Cerebellar cortex (tissue), 1 donor: ENCODE measurements around the gene JAML.
A peak's percentile ranks its signal among the peaks of the same experiment; 100 is the strongest.

ENCODE experiments used
- DNase-seq: peaks from one replicate; pipeline ENCODE4 v3.0.0-alpha.2; 2015; ENCODE audit warnings: low spot score

JAML gene

DNA sequence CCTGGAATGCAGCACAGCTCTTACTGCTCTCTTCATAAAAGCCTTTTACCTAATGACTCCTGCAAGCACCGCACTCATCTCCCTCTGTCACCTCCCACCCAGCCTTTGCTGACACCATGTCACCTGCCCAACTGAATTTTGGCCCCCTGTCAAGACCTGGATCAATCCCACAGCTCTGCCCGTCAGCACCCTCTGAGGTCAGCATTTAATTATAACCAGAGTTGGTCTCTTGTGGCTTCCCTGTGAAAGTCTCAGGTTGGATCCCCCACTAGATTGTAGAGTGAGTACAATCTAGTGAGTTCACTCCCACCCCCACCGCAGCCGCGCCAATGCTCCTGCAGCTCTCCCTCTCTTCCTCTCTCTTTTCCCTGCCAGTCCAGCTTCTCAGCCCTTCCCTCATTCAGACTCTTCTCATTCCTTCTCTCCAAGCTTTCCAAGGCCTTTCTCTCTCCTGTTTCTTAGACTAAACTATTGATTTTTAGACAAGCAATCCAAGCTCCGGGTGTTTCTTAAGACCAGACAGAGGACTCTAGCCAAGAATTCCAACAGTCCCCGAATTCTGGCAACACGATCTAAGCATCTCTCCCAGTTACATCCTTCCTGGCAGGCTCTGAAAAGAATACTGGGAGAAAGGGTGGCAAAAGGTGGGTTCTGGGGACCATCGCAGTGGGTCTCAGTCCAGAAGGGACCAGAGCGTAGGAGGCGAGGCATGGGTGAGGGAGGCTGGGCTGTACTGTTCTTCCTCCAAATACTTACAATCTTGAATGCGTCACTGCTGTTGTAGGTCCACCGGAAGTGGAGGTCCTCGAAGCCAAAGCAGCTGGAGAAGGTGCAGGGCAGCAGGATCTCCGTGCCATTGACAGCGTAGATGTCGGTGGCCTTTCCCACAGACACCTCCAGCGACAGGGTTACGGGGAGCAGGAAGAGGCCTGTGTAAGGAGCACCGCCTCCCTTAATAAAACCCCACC lies 80.2 kb downstream of the JAML start:
- DNase-seq: peak; percentile 58
